Measurements from ENCODE around the gene NMT1.

Gene NMT1

DNA sequence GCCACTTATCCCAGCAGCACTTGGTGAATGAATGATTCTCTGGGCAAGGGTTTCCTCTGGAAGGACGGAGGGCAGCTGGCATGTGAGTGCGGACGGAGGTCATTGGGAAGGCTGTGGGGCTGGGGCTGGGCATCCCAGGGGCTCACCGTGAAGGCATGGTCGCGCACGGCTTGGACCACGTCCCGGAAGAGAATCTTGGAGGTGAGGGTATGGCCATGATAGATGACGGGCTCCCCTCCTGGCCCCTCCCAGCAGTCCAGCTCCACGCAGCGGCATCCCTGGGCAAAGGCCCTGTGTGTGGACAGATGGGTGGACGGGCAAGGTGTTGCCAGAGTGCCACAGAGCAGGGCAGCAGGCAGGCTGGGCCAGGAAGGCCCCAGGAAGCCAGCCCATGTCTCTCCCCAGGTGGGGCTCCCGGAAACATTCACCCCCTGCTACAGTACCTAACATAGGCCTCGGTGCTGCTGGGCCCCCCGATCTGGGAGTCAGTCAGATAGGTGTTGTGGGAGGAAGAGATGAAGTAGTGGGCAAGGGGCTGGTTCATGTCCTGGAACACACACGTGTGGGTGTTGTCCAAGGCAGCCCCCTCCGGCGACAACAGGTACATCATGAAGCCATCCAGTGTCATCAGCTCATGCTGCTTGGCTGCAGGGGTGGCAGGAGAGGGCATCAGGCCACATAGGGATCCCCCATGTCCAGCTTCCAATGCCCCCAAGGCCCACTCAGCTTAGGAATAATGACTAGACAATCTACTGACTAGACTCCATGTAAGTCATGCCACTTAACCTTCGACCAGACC is 56.9 kb downstream of the NMT1 start:
- Histone ChIP-seq H3K27me3 (replicated peaks) (no peaks in the 10 kb centered on the region), H3K36me3 (replicated peaks) (no peaks in the 10 kb centered on the region), H3K4me3 (ENCODE audit: low read depth, low read length) (no peak overlapping the region), H3K27ac (no peak overlapping the region)
- in situ Hi-C loops (cut with HindIII; ENCODE audit: low pct_ligation_motif_present, low sequenced_read_pairs), result no loop called here
- TF ChIP-seq, protein P1, sequence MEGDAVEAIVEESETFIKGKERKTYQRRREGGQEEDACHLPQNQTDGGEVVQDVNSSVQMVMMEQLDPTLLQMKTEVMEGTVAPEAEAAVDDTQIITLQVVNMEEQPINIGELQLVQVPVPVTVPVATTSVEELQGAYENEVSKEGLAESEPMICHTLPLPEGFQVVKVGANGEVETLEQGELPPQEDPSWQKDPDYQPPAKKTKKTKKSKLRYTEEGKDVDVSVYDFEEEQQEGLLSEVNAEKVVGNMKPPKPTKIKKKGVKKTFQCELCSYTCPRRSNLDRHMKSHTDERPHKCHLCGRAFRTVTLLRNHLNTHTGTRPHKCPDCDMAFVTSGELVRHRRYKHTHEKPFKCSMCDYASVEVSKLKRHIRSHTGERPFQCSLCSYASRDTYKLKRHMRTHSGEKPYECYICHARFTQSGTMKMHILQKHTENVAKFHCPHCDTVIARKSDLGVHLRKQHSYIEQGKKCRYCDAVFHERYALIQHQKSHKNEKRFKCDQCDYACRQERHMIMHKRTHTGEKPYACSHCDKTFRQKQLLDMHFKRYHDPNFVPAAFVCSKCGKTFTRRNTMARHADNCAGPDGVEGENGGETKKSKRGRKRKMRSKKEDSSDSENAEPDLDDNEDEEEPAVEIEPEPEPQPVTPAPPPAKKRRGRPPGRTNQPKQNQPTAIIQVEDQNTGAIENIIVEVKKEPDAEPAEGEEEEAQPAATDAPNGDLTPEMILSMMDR (IDR thresholded peaks at IDR 0.05; ENCODE audit: low read depth, low read length, missing control alignments), result no peak
- DNase-seq, result no peak

DNA sequence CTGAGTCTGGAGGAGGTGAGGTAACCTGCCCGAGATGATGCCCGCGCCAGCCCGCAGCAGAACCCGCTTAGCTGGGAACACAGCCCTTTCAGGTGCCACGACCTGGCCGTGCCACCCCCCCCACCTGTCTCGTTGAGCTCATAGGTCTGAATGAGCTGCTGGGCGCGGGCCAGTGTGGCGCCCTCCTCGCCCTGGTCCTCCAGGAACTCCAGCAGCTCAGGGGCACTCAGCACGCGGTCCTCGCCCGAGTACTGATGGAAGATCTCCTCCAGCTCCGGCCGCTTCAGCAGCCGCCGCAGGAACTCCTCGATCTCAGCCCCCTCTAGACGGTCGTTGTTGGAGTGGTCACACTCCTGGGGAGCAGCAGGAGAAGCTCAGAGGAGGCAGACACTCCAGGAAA is 57.6 kb downstream of the NMT1 start:
- no peak for DNase-seq
- TF ChIP-seq, protein P1 (IDR thresholded peaks at IDR 0.05; ENCODE audit: low read depth, low read length, missing control alignments), result no peak
- H3K36me3 ChIP-seq (replicated peaks), result no peaks in the 10 kb centered on the region

DNA sequence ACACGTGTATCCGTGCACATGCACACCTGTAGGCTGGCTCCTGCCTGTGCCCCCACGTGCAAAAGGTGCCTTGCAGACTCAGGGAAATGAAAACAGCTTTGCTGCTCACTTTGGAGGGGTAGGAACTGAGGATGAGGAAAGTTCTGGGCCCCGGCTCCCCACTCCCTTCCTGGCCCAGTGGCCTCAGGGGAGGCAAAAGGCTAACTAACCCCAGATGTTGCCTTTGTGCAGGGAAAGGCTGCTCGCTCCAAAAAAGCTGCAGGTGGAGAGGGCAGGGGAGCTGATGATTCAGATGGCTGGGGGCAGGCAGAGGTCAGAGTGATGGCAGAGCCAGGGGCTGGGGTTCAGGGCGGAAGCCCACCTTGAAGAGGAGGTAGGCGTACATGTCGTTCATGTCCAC is 58.8 kb downstream of the NMT1 start:
- no peak overlapping the region for H3K27ac ChIP-seq
- H3K4me3 ChIP-seq (ENCODE audit: low read depth, low read length), result no peak overlapping the region
- no peak for DNase-seq
- H3K36me3 ChIP-seq (replicated peaks), result no peaks in the 10 kb centered on the region
- in situ Hi-C loops (cut with HindIII; ENCODE audit: low pct_ligation_motif_present, low sequenced_read_pairs), result no loop called here
- no peaks in the 10 kb centered on the region for H3K27me3 ChIP-seq (replicated peaks)
- TF ChIP-seq, protein P1 (IDR thresholded peaks at IDR 0.05; ENCODE audit: low read depth, low read length, missing control alignments), result no peak

More for the DNA sequence above, 57.6 kb downstream of the NMT1 start:
- H3K27ac ChIP-seq, result no peak overlapping the region
- in situ Hi-C loops (cut with HindIII; ENCODE audit: low pct_ligation_motif_present, low sequenced_read_pairs), result no loop called here
- no peak overlapping the region for H3K4me3 ChIP-seq (ENCODE audit: low read depth, low read length)
- H3K27me3 ChIP-seq (replicated peaks), result no peaks in the 10 kb centered on the region

DNA sequence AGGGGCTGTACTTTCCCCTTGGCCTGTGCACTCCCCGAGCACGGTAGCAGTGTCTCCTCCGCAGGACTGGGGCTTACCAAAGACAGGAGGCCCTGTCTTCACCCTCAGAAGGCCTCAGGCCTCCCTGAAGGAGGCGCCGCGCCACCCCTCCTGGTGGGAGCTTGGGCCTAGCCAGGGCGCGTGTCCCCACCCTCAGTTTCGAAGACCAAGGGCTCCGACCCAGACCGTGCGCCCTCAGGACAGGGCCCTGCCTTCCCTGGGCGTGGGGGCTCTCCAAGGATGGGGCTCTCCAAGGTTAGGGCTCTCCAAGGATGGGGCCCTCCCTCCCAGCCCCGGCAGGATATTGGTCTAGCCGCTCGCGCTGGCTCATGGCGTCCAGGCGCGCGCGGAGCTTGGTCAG is 59.4 kb downstream of the NMT1 start:
- Histone ChIP-seq H3K4me3 (ENCODE audit: low read depth, low read length) (no peak overlapping the region), H3K27me3 (replicated peaks) (no peaks in the 10 kb centered on the region), H3K36me3 (replicated peaks) (no peaks in the 10 kb centered on the region), H3K27ac (no peak overlapping the region)
- DNase-seq, result no peak
- TF ChIP-seq, protein P1 (IDR thresholded peaks at IDR 0.05; ENCODE audit: low read depth, low read length, missing control alignments), result no peak
- in situ Hi-C loops (cut with HindIII; ENCODE audit: low pct_ligation_motif_present, low sequenced_read_pairs), result no loop called here

DNA sequence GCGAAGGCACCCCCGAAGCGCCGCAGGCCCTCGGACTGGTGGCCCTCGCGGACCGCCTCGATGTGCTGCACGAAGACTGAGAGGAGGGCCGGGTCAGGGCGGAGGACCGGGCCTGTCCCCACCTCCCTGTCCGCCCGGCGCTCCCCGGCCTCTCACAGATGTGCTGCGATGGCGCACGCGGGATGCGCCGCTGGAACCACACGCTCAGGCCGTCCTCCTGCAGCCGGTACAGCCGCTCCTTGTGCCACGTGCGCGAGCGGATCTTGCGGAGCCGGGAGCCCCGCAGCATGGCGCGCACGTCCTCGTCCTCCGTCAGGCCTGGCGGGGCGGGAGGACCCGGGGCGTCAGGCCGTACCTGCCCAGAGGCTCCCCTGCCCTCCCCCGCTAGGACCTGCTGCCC is 59.9 kb downstream of the NMT1 start:
- TF ChIP-seq, protein P1 (IDR thresholded peaks at IDR 0.05; ENCODE audit: low read depth, low read length, missing control alignments), result no peak
- in situ Hi-C loops (cut with HindIII; ENCODE audit: low pct_ligation_motif_present, low sequenced_read_pairs), result no loop called here
- Histone ChIP-seq H3K27ac (no peak overlapping the region), H3K27me3 (replicated peaks) (no peaks in the 10 kb centered on the region), H3K4me3 (ENCODE audit: low read depth, low read length) (no peak overlapping the region), H3K36me3 (replicated peaks) (no peaks in the 10 kb centered on the region)
- no peak for DNase-seq

Measured in brain microvascular endothelial cell (primary cell).